Measurements from ENCODE around the gene TUSC2. TPM values are rescaled to one million over a fixed set of nuclear protein-coding genes. Genes with fewer than 3 reads are reported as not detected.

Gene TUSC2
- total and polyA plus RNA-seq, 2 of the 8 experiments (the other 6 are each of a cell fraction or from before 2014, with no cell fraction given), result 33.3 to 65.4 TPM

DNA sequence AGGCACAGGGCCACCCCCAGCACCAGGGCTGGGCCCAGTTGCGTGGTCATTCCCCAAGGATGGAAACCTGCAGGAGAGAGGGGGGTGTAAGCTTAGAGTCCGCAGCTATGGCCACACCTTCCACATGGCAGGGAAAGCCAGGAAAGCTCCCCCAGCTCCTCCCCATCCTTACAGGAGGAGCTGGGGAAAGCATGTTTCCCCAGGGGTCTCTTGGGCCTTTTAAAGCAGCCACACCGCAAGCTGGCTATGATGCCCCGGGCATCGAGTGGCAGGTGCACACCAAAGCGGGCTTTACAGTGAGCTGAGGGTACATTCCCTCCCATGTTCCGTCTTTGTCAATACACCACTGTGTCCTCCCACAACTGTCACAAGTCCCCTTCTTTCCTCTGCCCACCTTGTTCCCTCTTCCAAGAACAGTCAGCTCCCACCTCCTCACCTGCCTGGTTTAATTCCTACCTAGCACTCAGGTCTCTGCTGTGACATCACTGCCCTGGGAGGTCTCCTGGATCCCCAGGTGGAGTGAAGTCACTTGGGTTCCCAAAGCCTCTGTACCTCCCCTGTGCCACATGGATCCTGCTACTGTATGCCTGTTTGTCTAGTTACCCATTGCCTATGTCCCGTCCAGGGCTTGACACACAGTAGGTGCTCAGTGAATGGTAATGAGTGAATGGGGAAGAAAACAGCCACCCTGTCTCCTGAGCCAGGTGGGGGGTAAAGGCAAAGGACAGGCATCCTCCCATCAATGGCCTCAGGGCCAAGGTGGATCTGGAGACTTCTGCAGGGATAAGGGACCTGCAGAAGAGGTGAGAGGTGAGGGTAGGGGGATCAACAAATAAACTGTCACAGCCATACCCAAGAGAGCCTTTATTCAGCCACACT lies 32.2 kb downstream of the TUSC2 start (continued):
- no peak for TF ChIP-seq EZH2 (IDR thresholded peaks at IDR 0.05; ENCODE audit: low read depth, low read length, severe bottlenecking)
- no peak for TF ChIP-seq E2F6 (IDR thresholded peaks at IDR 0.05)
- TF ChIP-seq CHD1 (IDR thresholded peaks at IDR 0.05; ENCODE audit: low read depth, low read length), result no peak
